Heart right ventricle (tissue), 16 donors: ENCODE results near the gene STAT5B. TPM values are rescaled to one million over a fixed set of nuclear protein-coding genes. Genes with fewer than 3 reads are reported as not detected.
A peak's percentile ranks its signal among the peaks of the same experiment; 100 is the strongest.

Source experiments
- ATAC-seq, 8 donors: fragments of 200-7000 bp; cut with Tn5 transposase; one replicate each; pipeline ENCODE4 v1.9.1; 2020; ENCODE audit warnings: mild to moderate bottlenecking in 8 of 8, moderate library complexity in 8 of 8, moderate number of reproducible peaks in 1 of 8
- DNase-seq, 2 donors: peaks; one replicate each; pipeline ENCODE4 v3.0.0-alpha.2; 2020
- H3K27ac ChIP-seq, 10 donors: fragments of 200-600 bp; sonication (generic) in 2 of 10; one replicate each; pipeline versions ENCODE4 v1.5.0 to v1.8.0; 2020 to 2022; ENCODE audit warnings: mild to moderate bottlenecking in 3 of 10
- H3K27me3 ChIP-seq, 7 donors: fragments of 200-600 bp; one replicate each; pipeline ENCODE4 v1.8.0; 2021 to 2022; ENCODE audit warnings: mild to moderate bottlenecking in 2 of 7
- H3K36me3 ChIP-seq, 9 donors: fragments of 200-600 bp; sonication (generic) in 1 of 9; one replicate each; pipeline versions ENCODE4 v1.5.0 to v1.8.0; 2020 to 2022; ENCODE audit warnings: mild to moderate bottlenecking in 2 of 9
- H3K4me1 ChIP-seq, 9 donors: fragments of 200-600 bp; sonication (generic) in 1 of 9; one replicate each; pipeline versions ENCODE4 v1.5.0 to v1.8.0; 2020 to 2022; ENCODE audit warnings: mild to moderate bottlenecking in 4 of 9
- H3K4me3 ChIP-seq, 10 donors: fragments of 200-600 bp; sonication (generic) in 2 of 10; one replicate each; pipeline versions ENCODE4 v1.5.0 to v1.8.0; 2020 to 2022; ENCODE audit warnings: mild to moderate bottlenecking in 7 of 10, moderate library complexity in 2 of 10
- H3K9me3 ChIP-seq, 11 donors: fragments of 200-600 bp in 10 of 11; sonication (generic) in 2 of 11; one replicate each; pipeline versions ENCODE4 v1.5.0 to v1.8.0; 2013 to 2022; ENCODE audit warnings: mild to moderate bottlenecking in 2 of 11, control low read depth in 1 of 11, moderate library complexity in 1 of 11
- WGBS, 2 donors: extraction: QIAGEN DNeasy Blood & Tissue Kit; methylation state at CpG; one replicate each; pipeline ENCODE4 v1.1.7; 2013; ENCODE audit warnings: inconsistent platforms in 1 of 2; 5-methylcytosine and 5-hydroxymethylcytosine counted together
- intact Hi-C, 10 donors: fragments of 100-400 bp; cut with DNase I; formaldehyde crosslinking; loops; one replicate each; pipeline versions ENCODE4 v1.11.1 to v1.14.2; 2022
- polyA plus RNA-seq, 2 donors: library from polyadenylated mRNA; stranded (reverse); fragments of 200-250 nt; gene quantifications; one replicate each; pipeline ENCODE4 v1.2.3, GENCODE V29; 2013
- total RNA-seq, 10 donors: library from RNA; stranded (reverse); fragmentation: NEBNext Ultra II Directional in 3 of 10; extraction: Animal tissue kit (Norgen Biotek cat#: 25700) in 3 of 10; gene quantifications; one replicate each; pipeline versions ENCODE4 v1.2.1 to v1.2.4, GENCODE V29; 2021 to 2023
- TF ChIP-seq, protein P1 (sequence below), 9 donors: fragments of 200-600 bp; sonication (generic) in 2 of 9; IDR thresholded peaks; one replicate each; pipeline versions ENCODE4 v1.5.0 to v1.8.0; 2021 to 2022; ENCODE audit warnings: antibody characterized with exemption in 9 of 9, mild to moderate bottlenecking in 5 of 9, moderate library complexity in 1 of 9
- donor health status: Arrhythmogenic right ventricular cardiomyopathy.
- donor health status: ischemic (EF 13 %, LVEDD 7.1; RV severe dilation, severe dysfunction).
- donor health status: healthy with polysubstance abuse.
- donor health status: DM: no; HTN: yes; CAD: no.
- donor health status: DM: no; HTN: no; CAD: no.
- donor health status: ischemic (EF 25% LVEDD 6.9; RV normal size, moderate dysfunction).
- donor health status: ischemic (EF 25% LVEDD 5.7; RV mildly dilated, moderate dysfunction).
- donor health status: healthy.
- donor health status: DM: yes; HTN: yes; CAD: no.
- donor health status: Ischemic cardiomyopathy.
- donor health status: ischemic (EF 35%, LVEDD 5.7; RV mildly dilated, moderate dysfunction).
- donor health status: nonischemic (EF 11% LVEDD 7.7; RV severe dilation, severe dysfunction).
- donor health status: DM: yes; HTN: yes; CAD: no.
- donor health status: PGD.
- donor health status: ischemic (EF 29% LVEDD 5.4; RV normal size, mild dysfunction).
- donor health status: nonischemic (EF 23%, LVEDD 6.1; RV moderate dilation, normal function).

STAT5B gene
- total and polyA plus RNA-seq, 12 donors = 14.4 to 34.7 (median 30.1) TPM

DNA sequence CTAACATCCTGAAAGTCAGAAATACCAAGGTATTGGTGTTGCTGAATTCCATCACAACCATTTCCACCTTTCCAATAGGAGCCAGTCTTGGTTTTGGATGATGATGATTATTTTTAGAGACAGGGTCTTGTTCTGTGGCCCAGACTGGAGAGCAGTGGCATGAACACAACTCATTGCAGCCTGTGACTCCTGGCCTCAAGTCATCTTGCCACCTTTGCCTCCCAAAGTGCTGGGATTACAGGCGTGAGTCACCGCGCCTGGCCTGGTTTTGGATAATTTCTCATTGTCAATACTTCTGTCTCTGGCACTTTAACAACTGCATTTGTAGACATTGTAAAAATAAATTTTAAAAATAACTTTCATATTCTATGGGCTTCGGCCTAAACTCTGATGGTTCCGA lies 22.6 kb downstream of the STAT5B start:
- intact Hi-C loops = no loop called here
- DNase-seq = no peak
- Histone ChIP-seq H3K27me3 (no peaks in the 10 kb centered on the region), H3K36me3 (no peaks in the 10 kb centered on the region), H3K4me3 (no peak overlapping the region), H3K27ac (peak overlapping the region in 3 of 10 donors; percentile 9 to 99 (median 19)), H3K4me1 (peaks cover 4 to 76% (median 41%) of the 10 kb centered on the region in 9 donors), H3K9me3 (no peaks in the 10 kb centered on the region)
- ATAC-seq = no peak
- TF ChIP-seq, protein P1, sequence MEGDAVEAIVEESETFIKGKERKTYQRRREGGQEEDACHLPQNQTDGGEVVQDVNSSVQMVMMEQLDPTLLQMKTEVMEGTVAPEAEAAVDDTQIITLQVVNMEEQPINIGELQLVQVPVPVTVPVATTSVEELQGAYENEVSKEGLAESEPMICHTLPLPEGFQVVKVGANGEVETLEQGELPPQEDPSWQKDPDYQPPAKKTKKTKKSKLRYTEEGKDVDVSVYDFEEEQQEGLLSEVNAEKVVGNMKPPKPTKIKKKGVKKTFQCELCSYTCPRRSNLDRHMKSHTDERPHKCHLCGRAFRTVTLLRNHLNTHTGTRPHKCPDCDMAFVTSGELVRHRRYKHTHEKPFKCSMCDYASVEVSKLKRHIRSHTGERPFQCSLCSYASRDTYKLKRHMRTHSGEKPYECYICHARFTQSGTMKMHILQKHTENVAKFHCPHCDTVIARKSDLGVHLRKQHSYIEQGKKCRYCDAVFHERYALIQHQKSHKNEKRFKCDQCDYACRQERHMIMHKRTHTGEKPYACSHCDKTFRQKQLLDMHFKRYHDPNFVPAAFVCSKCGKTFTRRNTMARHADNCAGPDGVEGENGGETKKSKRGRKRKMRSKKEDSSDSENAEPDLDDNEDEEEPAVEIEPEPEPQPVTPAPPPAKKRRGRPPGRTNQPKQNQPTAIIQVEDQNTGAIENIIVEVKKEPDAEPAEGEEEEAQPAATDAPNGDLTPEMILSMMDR (IDR thresholded peaks at IDR 0.05) = no peak
- WGBS, 2 donors = 96 to 100% methylated on average over 5 of the region's 5 CpGs

DNA sequence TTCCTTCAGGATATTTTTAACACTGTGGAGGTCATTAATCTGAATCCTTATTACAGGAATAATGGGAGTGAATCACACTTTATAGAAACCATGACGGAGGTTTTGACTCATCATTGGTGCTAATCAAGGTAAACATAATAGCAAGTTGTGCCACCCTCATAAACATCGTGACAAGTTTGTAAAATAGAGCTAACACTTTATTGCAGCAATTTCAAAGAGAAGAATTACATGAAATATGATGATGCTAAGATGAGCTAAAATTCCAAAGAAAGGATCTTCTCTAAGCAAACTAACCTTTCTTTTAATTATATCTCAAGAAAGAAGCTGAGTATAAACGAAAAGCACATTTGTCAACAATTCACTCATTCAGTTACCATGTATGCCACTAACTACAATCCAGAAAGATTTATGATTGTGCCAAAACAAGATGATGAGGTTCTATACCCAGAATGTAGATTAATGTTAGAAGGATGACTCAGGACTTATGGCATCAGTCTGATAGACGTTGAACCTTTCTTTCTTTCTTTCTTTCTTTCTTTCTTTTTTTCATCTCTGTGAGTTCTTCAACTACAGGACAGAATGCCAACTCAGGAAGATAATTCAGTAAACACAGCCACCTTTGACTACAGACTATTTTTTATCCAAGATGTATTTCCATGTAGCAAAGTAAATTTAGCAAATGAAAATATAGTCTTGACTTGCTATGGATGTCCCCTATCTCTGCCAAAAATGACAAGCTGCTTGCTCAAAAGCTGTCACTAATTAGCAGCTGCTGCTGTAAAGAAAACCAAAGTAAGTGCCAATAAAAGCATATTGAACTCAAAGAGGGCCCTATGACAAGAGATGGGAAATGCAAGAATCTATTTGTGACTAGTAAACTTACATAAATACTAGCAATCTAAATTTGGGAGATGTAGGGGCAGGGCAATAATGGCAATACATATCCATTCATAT lies 23.3 kb downstream of the STAT5B start:
- WGBS, 2 donors = 59 to 64% methylated on average over 4 of the region's 4 CpGs
- intact Hi-C loops = no loop called here
- ATAC-seq = no peak
- H3K4me1 ChIP-seq = peaks cover 4 to 83% (median 47%) of the 10 kb centered on the region in 9 donors
- TF ChIP-seq, protein P1 (IDR thresholded peaks at IDR 0.05) = no peak
- DNase-seq = no peak
- H3K27ac ChIP-seq = peak overlapping the region in 3 of 10 donors; percentile 9 to 99 (median 19)
- H3K4me3 ChIP-seq = no peak overlapping the region
- H3K36me3 ChIP-seq = no peaks in the 10 kb centered on the region
- H3K9me3 ChIP-seq = no peaks in the 10 kb centered on the region
- H3K27me3 ChIP-seq = no peaks in the 10 kb centered on the region

DNA sequence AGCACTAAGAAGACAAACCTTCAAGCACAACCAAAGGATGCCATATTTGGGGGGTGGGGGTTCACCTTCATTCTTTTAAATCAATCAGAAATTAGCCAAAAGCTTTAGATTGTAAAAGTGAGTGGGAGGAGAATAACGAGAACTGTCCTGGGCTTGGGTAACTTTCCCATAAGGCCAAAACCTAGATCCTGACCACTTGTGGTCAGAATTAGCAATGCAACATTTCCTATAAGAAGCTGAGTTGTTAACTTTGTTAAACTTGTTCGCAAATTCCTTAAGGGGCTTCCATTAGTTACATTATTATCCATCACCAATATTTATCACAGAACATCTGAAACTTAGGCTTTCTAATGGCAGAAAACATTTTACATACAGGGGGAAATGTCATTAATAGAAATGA lies 25.1 kb downstream of the STAT5B start:
- Histone ChIP-seq H3K4me3 (no peak overlapping the region), H3K9me3 (no peaks in the 10 kb centered on the region), H3K36me3 (no peaks in the 10 kb centered on the region), H3K27ac (peak overlapping the region in 1 of 10 donors; percentile 99), H3K4me1 (peaks cover 4 to 90% (median 50%) of the 10 kb centered on the region in 9 donors), H3K27me3 (no peaks in the 10 kb centered on the region)
- TF ChIP-seq, protein P1 (IDR thresholded peaks at IDR 0.05) = peak in 6 of 9 donors; percentile 15 to 52 (median 18)
- no peak for DNase-seq
- 60 to 65% methylated on average over 2 of the region's 2 CpGs for WGBS, 2 donors
- intact Hi-C loops = no loop called here
- no peak for ATAC-seq

DNA sequence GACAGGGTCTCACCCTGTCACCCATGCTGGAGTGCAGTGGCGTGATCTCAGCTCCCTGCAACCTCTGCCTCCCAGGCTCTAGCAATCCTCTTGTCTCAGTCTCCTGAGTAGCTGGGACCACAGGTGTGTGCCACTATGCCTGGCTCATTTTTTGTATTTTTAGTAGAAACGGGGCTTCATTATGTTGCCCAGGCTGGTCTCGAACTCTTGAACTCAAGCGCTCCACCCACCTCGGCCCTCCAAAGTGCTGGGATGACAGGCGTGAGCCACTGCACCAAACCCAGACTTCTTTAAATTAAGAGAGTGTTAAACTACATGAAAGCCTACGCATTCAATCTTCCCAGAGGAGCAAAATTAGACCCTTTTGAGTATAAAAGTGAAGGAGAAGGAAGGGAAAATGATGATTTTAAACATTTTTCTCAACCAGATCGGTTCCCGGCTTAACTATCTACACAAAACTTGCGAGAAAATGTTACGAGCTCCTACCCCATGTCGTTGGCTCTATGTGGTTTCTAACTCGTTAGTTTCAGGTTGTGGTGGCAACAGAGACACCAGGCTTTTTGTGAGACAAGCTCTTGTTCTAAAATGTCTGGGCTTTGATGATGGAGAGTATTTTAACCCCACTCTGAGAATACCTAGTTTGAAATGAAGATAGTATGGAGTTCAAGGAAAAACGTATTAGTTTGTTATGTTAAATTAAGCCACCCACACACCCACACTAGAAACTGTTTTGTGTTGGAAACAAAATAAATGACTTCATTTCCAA lies 26.3 kb downstream of the STAT5B start:
- no peaks in the 10 kb centered on the region for H3K36me3 ChIP-seq
- DNase-seq (no peak), ATAC-seq (no peak)
- H3K4me3 ChIP-seq = peak overlapping the region in 2 of 10 donors; percentile 39 to 40
- peaks cover 4 to 89% (median 45%) of the 10 kb centered on the region in 9 donors for H3K4me1 ChIP-seq
- no peaks in the 10 kb centered on the region for H3K9me3 ChIP-seq
- TF ChIP-seq, protein P1 (IDR thresholded peaks at IDR 0.05) = no peak
- H3K27ac ChIP-seq = peak overlapping the region in 8 of 10 donors; percentile 79 to 99 (median 92)
- WGBS, 2 donors = 88 to 92% methylated on average over 14 of the region's 14 CpGs
- no peaks in the 10 kb centered on the region for H3K27me3 ChIP-seq
- intact Hi-C loops = no loop called here
